Measurements from ENCODE around the gene EFCAB13. TPM values are rescaled to one million over a fixed set of nuclear protein-coding genes. Genes with fewer than 3 reads are reported as not detected.

Gene EFCAB13
- total RNA-seq, 2 experiments from 2014 or later: 5.7 to 6.4 TPM

- Mint-ChIP-seq H3K9me3 (no peaks in the 10 kb centered on the region), H3K36me3 (ENCODE audit: low read depth) (no peaks in the 10 kb centered on the region), H3K27ac (peak overlapping the region; percentile 42), H3K27me3 (peaks cover 6% of the 10 kb centered on the region), H3K4me1 (peaks cover 17% of the 10 kb centered on the region), H3K4me3 (no peak overlapping the region)
- no peak for DNase-seq
- ChIA-PET CTCF (interaction anchor here (1.0 kb wide), 1 partner anchor 14 kb away, joined by 3 read pairs; no protein-coding TSS in a partner anchor), POLR2A (no interaction called here)
Measured at GRCh38 chr17:47286198-47286914, 37.4 kb upstream of the EFCAB13 start.

- no peak for DNase-seq
- Mint-ChIP-seq H3K27me3 (peaks cover 6% of the 10 kb centered on the region), H3K4me1 (peaks cover 17% of the 10 kb centered on the region), H3K4me3 (no peak overlapping the region), H3K27ac (peak overlapping the region; percentile 42), H3K9me3 (no peaks in the 10 kb centered on the region), H3K36me3 (ENCODE audit: low read depth) (no peaks in the 10 kb centered on the region)
- ChIA-PET POLR2A (no interaction called here), CTCF (interaction anchor here (1.0 kb wide), 2 partner anchors 14 to 21 kb away, joined by 3 read pairs; no protein-coding TSS in a partner anchor)
Measured at GRCh38 chr17:47287068-47287467, 36.7 kb upstream of the EFCAB13 start.

- peaks cover 6% of the 10 kb centered on the region for H3K27me3 Mint-ChIP-seq
- POLR2A ChIA-PET: no interaction called here
- DNase-seq: no peak
- H3K27ac Mint-ChIP-seq: no peak overlapping the region
- CTCF ChIA-PET: interaction anchor here (1.0 kb wide), 1 partner anchor 20 kb away, joined by 3 read pairs; no protein-coding TSS in a partner anchor
- H3K9me3 Mint-ChIP-seq: no peaks in the 10 kb centered on the region
- H3K36me3 Mint-ChIP-seq (ENCODE audit: low read depth): no peaks in the 10 kb centered on the region
- H3K4me1 Mint-ChIP-seq: peaks cover 17% of the 10 kb centered on the region
- H3K4me3 Mint-ChIP-seq: no peak overlapping the region
Measured at GRCh38 chr17:47287639-47288038, 36.1 kb upstream of the EFCAB13 start.

GRCh38 chr17:47288531-47289116, 35.1 kb upstream of the EFCAB13 start:
- H3K9me3 Mint-ChIP-seq: no peaks in the 10 kb centered on the region
- ChIA-PET CTCF (interaction anchor here (1.3 kb wide), 1 partner anchor 28 kb away, joined by 3 read pairs; no protein-coding TSS in a partner anchor), POLR2A (interaction anchor here (0.6 kb wide), 1 partner anchor 12 kb away, joined by 3 read pairs; no protein-coding TSS in a partner anchor)
- H3K4me1 Mint-ChIP-seq: peaks cover 17% of the 10 kb centered on the region
- peaks cover 6% of the 10 kb centered on the region for H3K27me3 Mint-ChIP-seq
- no peak overlapping the region for H3K27ac Mint-ChIP-seq
- no peak for DNase-seq
- no peaks in the 10 kb centered on the region for H3K36me3 Mint-ChIP-seq (ENCODE audit: low read depth)
- H3K4me3 Mint-ChIP-seq: no peak overlapping the region

- no peak overlapping the region for H3K27ac Mint-ChIP-seq
- no peaks in the 10 kb centered on the region for H3K36me3 Mint-ChIP-seq (ENCODE audit: low read depth)
- H3K27me3 Mint-ChIP-seq: peaks cover 2% of the 10 kb centered on the region
- no peak for DNase-seq
- no peaks in the 10 kb centered on the region for H3K9me3 Mint-ChIP-seq
- H3K4me3 Mint-ChIP-seq: no peak overlapping the region
- CTCF ChIA-PET: interaction anchor here (0.6 to 1.3 kb wide), 2 partner anchors 28 to 286 kb away, joined by 3 read pairs; no protein-coding TSS in a partner anchor
- POLR2A ChIA-PET: interaction anchor here (0.6 kb wide), 1 partner anchor 12 kb away, joined by 3 read pairs; no protein-coding TSS in a partner anchor
- H3K4me1 Mint-ChIP-seq: peaks cover 17% of the 10 kb centered on the region
Measured at GRCh38 chr17:47289302-47289701, 34.5 kb upstream of the EFCAB13 start.

- ChIA-PET POLR2A (interaction anchor here (1.4 kb wide), 1 partner anchor 10 kb away, joined by 3 read pairs; no protein-coding TSS in a partner anchor), CTCF (no interaction called here)
- peaks cover 2% of the 10 kb centered on the region for H3K27me3 Mint-ChIP-seq
- no peak overlapping the region for H3K27ac Mint-ChIP-seq
- H3K9me3 Mint-ChIP-seq: no peaks in the 10 kb centered on the region
- no peak overlapping the region for H3K4me3 Mint-ChIP-seq
- no peak for DNase-seq
- H3K4me1 Mint-ChIP-seq: peaks cover 16% of the 10 kb centered on the region
- H3K36me3 Mint-ChIP-seq (ENCODE audit: low read depth): no peaks in the 10 kb centered on the region
Measured at GRCh38 chr17:47290870-47291241, 32.9 kb upstream of the EFCAB13 start.

GRCh38 chr17:47291242-47291873, 32.4 kb upstream of the EFCAB13 start:
- CTCF ChIA-PET: interaction anchor here (0.6 kb wide), 1 partner anchor 194 kb away, joined by 3 read pairs; no protein-coding TSS in a partner anchor
- H3K4me1 Mint-ChIP-seq: peaks cover 11% of the 10 kb centered on the region

GRCh38 chr17:47292206-47292605, 31.5 kb upstream of the EFCAB13 start:
- Mint-ChIP-seq H3K27ac (no peak overlapping the region), H3K36me3 (ENCODE audit: low read depth) (no peaks in the 10 kb centered on the region), H3K4me1 (peaks cover 2% of the 10 kb centered on the region), H3K9me3 (no peaks in the 10 kb centered on the region), H3K4me3 (no peak overlapping the region), H3K27me3 (peaks cover 2% of the 10 kb centered on the region)
- DNase-seq: no peak
- POLR2A ChIA-PET: interaction anchor here (1.4 kb wide), 1 partner anchor 9 kb away, joined by 3 read pairs; no protein-coding TSS in a partner anchor
- CTCF ChIA-PET: no interaction called here

More at GRCh38 chr17:47291242-47291873, 32.4 kb upstream of the EFCAB13 start:
- Mint-ChIP-seq H3K9me3 (no peaks in the 10 kb centered on the region), H3K27me3 (peaks cover 2% of the 10 kb centered on the region), H3K36me3 (ENCODE audit: low read depth) (no peaks in the 10 kb centered on the region), H3K27ac (no peak overlapping the region), H3K4me3 (no peak overlapping the region)
- DNase-seq: no peak
- POLR2A ChIA-PET: interaction anchor here (1.4 kb wide), 1 partner anchor 10 kb away, joined by 3 read pairs; no protein-coding TSS in a partner anchor

GRCh38 chr17:47295037-47295873, 28.5 kb upstream of the EFCAB13 start:
- Mint-ChIP-seq H3K4me1 (peaks cover 3% of the 10 kb centered on the region), H3K4me3 (no peak overlapping the region), H3K27ac (no peak overlapping the region), H3K27me3 (peaks cover under 1% of the 10 kb centered on the region), H3K9me3 (no peaks in the 10 kb centered on the region), H3K36me3 (ENCODE audit: low read depth) (no peaks in the 10 kb centered on the region)
- POLR2A ChIA-PET: no interaction called here
- CTCF ChIA-PET: no interaction called here
- no peak for DNase-seq

GRCh38 chr17:47295874-47296255, 27.9 kb upstream of the EFCAB13 start:
- POLR2A ChIA-PET: no interaction called here
- CTCF ChIA-PET: no interaction called here
- Mint-ChIP-seq H3K4me3 (no peak overlapping the region), H3K9me3 (no peaks in the 10 kb centered on the region), H3K27ac (no peak overlapping the region), H3K27me3 (no peaks in the 10 kb centered on the region), H3K36me3 (ENCODE audit: low read depth) (no peaks in the 10 kb centered on the region), H3K4me1 (peaks cover 8% of the 10 kb centered on the region)
- no peak for DNase-seq

- peaks cover 18% of the 10 kb centered on the region for H3K4me1 Mint-ChIP-seq
- H3K27me3 Mint-ChIP-seq: no peaks in the 10 kb centered on the region
- no peak overlapping the region for H3K27ac Mint-ChIP-seq
- H3K36me3 Mint-ChIP-seq (ENCODE audit: low read depth): peaks cover 6% of the 10 kb centered on the region
- ChIA-PET CTCF (no interaction called here), POLR2A (no interaction called here)
- H3K9me3 Mint-ChIP-seq: no peaks in the 10 kb centered on the region
- no peak overlapping the region for H3K4me3 Mint-ChIP-seq
- DNase-seq: no peak
Measured at GRCh38 chr17:47297661-47298400, 25.9 kb upstream of the EFCAB13 start.

GRCh38 chr17:47298712-47299111, 25.0 kb upstream of the EFCAB13 start:
- Mint-ChIP-seq H3K36me3 (ENCODE audit: low read depth) (peaks cover 6% of the 10 kb centered on the region), H3K9me3 (no peaks in the 10 kb centered on the region), H3K27me3 (no peaks in the 10 kb centered on the region), H3K4me1 (peaks cover 18% of the 10 kb centered on the region), H3K4me3 (no peak overlapping the region), H3K27ac (no peak overlapping the region)
- ChIA-PET CTCF (no interaction called here), POLR2A (no interaction called here)
- DNase-seq: no peak

Measured in activated CD4-positive, alpha-beta memory T cell treated with anti-CD3 and anti-CD28 coated beads, Interleukin-2, amount 10 ng/mL, durations not matched to agents 7 days and 5 days (primary cell).